ENCODE results near the gene ZNF516.

Gene ZNF516

DNA sequence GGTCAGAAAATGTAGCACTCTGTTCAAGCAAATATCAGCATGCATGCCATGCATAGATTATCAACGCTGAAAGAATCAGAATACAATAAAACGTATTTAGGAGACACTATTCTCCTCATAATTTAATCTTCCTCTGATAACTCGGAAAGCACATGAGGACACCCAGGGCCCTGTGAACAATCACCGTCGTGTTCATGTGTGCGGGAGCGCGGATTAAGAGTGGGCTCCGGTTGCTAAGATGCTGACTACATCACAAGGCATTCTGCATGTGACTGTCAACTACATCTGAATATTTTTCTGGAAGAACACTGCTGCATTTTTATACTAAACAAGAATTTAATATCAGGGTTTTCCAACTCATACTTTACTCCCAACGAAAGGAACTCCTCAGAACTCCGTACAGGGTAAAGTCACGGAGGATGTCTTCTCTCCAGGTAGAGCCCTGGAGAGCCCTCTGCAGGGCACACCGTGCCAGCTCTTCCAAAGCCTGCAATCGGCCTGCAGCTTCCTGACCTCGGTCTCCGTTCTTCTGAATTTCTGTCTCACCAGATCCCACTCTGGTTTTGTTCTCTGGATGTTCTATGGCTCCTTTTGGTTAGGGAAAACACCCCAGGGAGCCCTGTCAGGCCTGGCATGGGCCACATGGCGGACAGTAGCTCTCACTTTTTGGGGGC is 59.6 kb downstream of the ZNF516 start:
- no peak for DNase-seq

DNA sequence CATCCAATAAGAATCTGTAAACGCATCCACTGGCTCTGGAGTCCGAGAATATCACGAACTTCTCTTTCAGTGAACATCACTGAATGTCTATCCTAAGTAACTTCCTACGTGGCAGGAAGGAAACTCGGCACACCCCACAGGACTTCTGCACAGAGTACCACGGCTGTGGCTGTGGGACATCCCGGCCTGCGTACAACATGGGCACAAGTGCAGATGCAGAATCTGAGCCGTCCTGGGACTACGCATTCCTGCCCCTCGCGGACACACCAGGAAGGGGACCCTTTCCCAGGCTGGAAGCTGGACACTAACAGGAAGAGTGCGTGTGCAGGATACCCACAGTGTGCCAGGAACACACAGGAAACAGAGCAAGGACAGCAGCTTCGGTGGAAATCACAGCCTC is 60.6 kb downstream of the ZNF516 start:
- no peak for DNase-seq

DNA sequence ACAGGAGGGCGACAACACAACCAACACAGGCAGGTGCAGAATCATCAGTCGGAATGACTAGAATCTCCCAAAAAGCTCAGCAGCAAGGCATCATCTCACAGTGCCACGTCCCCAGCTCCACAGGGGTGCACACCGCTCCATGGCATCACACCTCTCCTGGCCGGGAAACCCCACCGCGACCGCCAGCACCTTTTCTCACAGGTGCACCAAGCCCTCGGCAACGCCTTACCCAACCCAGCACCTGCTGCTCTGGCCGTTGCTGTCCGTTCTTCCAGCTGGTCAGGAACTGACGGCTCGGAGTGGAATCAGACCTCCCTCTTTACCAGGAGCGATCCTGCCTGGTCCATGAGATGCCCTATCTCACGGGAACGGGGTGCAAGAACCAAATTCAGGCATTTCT is 61.3 kb downstream of the ZNF516 start:
- no peak for DNase-seq

DNA sequence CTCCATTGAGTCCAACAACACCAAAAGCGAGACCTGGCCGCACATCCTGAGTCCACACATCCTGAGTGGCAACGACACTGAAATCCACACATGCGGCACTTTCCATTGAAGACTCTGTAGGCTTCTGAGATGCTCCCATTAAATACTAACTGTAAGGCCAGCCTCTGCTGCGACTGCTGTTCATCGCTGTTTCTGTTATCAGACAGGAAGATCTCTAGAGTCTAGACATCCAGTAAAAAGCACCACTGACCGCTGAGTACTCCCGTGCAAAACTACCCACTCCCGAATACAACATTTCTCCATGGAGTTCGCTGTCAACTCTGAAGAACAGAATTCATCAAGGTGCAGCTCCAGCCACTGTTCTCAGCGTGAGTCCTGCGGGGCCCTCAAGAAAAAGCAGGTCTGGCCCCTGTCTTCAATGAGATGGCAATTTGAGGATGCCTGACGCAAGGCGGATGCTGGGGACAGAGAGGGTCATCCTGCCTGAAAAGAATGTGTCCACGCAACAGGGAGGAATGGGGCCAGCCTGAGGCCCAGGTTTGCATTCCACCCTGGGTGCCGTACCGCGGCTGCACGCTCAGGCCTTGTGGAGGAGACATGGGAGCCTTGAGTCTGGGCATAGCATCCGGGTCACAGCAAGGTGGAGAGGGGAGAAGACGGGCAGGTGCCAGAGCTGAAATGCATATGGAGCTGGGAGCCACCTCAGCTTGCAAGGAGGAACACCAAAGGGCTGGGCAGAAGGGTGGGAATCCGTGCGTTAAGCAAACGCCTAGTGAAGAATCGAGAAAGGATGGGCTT is 61.9 kb downstream of the ZNF516 start:
- DNase-seq = no peak

DNA sequence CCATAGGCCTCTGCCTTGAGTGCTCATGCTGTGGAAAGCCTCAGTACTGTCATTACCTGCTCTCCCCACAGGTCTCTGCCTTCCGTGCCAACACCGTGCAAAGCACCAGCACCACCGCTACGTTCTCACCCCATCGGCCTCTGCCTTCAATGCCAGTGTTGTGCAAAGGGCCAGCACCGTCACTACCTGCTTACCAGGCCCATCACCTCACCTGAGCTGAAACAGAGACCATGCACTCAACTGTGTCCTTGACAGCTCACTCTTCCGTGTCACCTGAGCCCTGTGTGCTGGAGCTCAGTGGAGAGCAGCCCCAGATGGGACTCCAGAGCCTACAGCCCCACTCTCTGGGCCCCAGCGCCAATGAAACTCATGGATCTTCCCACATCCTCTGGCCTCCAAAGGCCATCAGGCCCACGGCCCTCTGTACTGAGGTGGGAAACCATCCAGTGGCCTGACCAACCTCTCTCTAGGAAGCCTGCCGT is 62.7 kb downstream of the ZNF516 start:
- no peak for DNase-seq

DNA sequence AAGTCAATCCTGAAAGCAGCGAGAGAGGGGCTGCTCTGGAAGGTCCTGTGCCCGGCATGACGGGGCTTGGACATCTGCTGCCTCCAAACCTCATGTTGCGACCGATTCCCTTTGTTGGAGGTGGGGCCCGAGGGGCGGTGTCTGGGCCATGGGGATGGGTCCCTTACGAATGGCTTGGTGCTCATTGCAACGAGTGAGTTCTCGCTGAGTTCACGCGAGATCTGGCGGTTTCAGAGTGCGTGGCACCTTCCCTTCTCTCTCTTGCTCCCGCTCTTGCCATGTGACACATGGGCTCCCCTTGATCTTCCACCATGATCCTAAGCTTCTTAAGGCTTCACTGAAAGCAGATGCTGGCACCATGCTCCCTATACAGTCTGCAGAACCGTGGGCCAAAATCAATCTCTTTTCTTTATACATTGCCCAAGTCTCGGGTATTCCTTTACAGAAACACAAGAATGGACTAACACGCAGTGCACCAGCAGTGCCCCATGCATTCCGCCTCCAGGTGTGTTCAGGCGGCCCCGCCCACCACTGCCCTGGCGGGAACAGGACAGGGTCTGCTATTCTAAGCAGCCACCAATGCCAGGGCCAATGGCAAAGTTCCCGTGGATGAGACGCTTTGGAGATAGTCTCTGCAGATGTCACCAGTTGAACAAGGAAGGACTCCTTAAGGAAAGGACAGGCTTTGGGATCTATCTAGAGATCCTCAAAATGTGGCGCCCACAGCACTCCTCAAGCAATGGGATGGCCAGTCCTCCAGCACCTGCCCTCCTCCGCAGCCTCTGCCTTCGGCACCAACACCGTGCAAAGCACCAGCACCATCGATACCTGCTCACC is 63.4 kb downstream of the ZNF516 start:
- no peak for DNase-seq

DNA sequence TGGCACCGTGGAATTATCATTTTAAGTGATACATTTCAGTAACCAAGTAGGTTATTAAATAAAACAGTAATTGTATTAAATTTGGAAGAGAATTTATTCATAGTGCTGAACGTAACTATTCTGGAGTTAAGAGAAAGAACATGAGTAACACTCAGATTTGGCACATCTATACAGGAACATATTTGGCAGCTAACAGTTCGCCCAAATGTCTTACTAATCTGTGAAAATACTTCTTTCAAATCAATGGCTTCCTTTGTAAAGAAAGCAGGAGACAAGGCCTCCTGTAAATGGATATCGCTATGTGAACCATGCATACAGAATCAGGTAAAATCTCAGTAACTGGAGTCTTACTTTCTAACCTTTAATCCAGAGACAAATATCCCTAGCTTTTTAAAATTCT is 64.4 kb downstream of the ZNF516 start:
- DNase-seq = no peak

DNA sequence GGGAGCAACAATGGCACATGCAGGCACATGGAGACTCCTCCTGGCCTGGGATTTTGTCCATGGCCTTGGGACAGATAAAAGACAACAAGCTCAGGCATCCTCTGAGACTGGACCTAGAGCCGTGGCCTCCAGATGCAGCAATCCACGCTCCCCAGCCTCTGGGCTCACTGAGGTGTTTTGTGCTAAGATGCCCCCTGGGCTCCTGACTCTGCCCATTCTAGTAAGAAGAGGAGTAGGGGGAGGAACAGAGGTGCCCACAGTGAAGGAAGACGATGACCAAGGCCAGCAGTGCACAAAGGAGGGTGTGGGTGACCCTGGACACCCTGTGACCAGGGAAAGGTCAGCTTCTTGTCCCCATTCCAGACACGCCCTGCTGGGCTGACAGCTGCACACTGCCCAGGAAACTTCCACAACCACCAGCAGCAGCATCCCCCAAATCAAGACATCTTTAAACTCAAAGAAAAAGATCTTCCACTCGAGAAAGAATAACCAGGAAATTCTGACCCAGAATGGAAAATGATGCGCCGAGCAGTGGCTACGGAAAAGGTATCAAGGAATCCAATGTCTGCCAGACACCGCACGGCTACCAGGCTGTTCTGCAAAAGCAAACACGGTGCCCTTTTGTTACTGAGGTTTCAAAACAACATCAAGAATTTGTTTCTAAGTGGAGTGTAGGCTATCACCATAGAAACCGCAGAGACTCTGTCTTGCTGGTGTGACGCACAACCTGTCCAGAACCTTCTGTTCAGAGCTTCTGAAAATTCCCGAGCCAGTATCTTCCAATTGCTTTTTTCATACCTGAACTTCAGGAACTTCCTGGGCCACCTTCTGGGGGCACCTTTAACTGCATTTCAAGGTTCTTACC is 65.5 kb downstream of the ZNF516 start:
- no peak for DNase-seq

DNA sequence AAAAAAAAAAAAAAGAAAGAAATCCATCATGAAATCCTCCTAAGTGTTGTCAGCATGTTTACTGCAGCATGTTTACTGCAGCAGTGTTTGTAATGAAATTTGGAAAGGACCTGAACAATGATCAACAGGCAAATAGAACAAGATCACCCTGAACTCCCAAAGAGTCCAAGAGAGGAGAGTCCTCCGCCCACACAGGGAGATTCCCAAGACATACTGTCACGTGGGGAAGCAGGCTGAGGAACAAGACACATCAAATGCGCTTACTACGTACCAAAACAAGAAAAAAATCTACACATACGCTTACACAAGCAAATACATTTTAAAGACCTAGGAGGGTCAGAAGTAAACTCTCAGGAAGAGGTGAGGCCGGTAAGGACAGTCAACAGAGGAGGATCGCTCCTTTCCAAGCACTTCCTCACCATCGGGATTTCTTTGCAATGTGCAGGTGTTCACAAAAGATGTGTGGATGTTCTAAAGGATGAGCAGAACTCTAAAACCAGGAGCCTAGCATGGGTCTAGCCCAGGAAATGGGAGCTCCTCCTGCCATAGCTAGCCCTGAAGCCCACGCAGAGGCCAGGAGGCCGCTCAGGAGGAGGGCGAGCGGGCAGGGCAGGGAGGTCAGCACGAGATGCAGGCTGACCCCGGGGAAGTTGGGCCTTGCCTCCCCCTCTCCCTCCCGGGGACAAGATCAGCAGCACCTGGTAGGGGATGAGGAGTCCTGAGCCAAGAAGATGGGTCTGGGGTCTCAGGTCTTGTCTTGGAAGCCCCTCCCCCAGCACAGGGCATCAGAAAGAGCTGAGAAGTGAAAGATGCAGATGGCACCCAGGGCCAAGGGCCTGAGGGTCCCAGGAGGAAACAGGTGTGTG is 66.4 kb downstream of the ZNF516 start:
- no peak for DNase-seq

DNA sequence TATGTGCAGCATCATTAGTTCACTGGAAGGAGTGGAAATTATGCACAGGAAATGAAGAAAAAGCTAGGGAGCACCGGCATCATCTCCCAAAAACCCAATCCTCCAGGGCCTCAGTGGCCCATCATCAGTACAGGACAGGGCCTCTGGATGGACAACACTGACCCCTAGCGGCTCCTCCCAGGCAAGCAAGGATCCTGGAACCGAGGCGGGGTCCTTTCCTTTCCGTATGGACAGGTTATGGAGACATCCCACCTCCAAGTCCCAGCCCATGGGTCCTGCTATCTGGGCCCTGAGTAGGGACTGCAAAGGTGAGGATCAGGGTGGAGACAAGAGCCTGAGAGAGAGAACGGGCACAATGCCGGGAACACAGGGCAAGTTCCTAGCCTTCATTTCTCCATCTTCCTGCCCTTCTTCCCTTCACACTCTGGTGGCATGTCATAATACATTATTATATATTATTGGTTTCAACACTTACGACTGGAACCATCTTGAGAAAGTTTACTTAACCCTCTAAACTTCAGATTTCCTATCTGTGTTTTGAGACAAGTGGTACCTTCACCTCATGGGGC is 68.2 kb downstream of the ZNF516 start:
- DNase-seq = no peak

DNA sequence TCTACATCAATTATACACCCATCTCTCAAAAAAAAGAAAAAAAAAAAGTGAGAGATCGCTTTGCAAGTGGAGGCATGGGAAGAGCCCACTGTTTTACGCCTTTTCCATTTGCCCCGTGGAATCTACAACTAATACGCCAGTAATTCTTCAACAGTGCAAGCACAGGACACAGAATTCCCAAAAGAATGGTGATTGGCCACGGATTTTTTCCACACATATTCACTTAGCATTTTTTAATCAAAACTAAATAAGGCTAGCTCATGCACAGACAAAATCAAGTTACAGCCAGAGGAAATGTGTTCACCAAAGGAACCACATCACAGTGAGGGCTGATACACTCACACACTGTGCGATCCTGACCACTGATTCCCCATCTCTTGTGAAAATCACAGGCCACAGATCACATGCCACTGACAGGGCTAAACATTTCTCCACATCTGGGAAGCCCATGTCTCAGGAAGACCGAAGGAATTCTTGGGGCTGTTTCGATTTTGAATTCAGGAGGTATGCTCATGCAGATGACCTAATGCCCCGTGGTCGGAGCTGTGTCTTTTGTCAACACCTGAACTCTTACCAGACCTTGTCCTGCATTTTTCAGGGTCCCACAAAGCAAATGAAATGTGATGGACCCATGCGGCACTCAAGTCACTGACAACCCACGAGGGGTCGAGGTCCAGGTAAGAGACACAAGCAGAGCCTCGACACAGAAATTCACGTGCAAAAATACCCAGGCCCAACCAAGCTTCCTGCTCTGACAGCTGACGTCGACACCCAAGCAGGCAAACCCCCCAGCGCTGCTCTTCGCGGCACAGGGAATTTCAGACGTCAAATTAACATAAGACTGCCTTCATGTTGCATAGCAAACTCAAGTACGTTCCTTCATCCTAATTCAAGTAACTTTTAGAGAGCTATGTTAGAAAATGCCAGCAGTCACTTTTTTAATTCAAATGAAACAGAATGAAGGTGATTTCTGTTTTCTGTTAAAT is 69.6 kb downstream of the ZNF516 start:
- DNase-seq = no peak

DNA sequence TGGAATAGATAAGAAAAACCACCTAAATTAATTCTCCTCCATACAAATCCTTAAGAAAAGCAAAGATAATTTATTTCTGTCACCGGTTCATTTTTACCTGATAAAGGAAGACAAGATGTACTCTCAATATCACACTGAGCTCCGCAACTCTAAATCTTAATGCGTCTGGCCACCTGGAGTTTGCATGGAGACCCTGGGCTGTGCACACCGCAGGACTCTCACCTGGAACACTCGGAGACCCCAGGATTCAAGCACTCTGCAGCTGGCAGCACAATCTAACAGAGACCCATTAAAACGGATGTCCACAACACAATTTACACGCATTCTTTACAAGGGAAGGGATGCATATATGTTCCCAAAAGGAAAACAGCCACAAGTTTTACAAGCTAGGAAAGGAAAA is 72.2 kb downstream of the ZNF516 start:
- DNase-seq = no peak

DNA sequence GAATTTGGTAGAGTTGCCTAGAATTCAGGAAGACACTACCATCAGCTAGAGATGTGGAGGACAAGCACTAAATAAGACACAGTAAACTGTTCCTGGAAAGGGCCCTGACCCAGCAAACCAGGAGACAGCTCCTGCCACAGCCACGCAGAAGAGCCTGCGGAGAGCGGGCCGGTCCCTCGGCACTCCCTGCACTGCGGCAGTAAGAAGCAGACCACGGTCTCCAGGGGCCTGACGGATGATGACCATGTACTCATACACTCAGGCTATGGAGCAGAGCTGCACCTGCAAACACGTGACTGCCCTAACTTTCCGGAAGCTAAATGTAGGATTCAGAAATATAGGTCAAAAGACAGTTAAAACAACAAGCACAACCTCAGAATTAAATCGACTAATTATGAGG is 72.9 kb downstream of the ZNF516 start:
- no peak for DNase-seq

DNA sequence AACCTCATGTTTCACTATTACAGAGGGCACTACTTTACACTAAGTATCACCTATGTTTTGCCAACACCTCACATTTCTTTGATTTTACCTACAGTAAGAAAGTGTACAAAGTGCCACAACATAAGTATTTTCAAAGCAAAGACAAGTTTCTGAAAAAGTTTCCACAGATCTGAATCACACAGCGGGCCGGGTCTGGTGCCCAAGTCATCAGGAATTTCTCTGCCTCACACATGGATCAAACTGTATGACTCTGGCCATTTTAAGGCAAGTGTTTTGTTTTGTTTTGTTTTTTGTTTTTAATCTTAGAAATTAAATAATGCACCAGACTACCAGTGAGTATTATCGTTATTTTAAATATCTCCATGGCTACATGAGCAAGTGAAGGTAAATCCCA is 73.4 kb downstream of the ZNF516 start:
- no peak for DNase-seq

DNA sequence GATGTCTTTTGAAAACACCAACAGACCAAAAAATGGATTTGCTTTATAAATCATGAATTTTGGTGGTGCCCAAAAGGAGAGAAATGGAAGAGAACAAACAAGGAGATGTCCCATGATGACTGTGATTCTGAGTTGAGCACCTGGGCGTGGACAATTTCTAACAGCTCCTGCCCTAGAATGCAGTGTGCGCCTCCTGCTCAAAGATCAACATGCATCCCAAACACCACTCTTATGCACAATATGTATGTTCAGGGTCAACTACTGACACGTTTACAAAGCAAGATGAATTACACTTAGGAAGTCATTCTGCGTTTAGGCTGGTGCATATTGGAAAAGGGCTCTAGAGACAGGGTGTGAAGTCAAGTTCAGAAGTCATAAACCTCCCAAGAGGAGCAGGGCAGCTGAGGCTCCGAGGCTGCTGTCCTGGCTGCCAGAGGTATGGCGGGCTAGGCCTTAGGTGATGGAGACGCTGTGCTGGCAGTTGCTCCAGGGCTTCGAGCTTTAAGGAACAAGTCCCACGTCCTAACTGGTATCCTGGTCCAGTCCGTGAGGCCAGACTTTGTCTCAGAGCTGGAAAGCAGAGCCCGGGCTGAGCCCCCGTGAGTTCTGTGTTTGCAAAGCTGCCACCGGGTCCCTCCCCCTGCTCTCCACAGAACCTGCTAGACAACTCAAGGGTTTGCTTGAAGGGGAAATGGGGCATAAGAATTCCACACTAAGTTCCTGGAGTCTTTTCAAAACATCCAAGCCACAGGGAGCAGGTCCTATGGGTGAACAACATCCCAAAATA is 74.0 kb downstream of the ZNF516 start:
- no peak for DNase-seq

DNA sequence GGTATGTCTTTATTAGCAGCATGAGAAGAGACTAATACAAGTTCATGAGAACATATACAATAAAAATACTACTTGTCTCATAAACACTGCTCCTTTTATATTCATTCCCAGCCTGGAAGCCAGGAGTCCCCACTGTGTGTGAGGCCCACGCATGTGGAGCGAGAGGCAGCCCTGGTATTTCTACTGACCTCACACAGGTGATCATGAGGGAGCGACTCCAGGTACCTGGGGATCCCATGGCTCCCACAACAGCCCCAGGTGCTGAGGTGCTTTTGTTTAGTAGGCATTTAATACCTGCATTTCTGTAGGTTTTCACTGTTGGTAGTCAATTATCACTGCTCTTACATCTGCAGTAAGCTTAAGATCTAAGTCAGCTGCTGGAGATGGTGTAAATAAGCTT is 75.2 kb downstream of the ZNF516 start:
- DNase-seq = no peak

DNA sequence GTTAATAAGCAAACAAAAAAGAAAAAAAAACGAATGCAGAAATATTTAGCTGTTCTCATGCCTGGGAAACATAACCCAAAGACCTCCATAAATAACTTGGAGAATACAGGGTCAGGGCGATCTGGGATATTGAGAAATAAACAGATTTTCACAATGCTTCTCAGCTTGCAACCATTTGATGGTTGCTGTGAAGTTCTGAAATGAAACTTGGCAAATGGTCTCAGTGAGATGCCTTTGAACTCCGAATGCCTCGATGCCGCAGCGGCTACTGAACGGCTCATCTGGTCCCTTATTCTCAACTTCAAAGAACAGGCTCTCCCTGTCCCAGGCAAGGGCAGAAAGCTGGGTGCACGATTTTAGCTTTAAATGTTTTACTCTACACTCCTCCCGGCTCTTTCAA is 78.1 kb downstream of the ZNF516 start:
- no peak for DNase-seq

DNA sequence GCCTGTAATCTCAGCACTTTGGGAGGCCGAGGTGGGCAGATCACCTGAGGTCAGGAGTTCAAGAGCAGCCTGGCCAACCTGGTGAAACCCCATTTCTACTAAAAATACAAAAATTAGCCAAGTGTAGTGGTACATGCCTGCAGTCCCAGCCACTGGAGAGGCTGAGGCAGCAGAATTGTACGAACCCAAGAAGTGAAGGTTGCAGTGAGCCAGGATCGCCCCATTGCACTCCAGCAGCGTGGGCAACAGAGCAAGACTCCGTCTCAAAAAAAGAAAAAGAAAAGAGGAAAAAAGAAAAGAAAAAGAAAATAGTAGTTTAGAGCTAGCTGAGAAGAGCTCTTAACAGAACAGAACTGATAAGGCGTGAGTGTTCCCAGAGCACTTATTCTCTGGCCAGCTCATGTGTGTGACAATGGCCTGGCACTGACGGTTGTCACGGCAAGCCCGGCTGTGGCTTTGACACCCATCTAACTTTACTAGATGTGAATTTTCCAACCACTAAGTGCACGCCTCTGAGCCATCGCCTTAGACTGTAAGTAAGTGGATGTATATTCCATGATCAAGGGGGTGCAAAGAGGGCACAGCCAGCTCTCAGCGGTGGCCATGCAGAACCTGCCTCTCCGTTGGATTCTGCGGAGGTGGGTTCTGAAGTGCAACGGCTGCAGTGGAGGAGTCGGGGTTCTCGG is 80.0 kb downstream of the ZNF516 start:
- DNase-seq = no peak
